Peyer's patch (tissue), 4 donors: ENCODE measurements around the gene SMIM38.

Source experiments
- CTCF ChIP-seq, 6 experiments: fragments of 450-650 bp in 4 of 6; fragments of 200-600 bp in 2 of 6; sonication (generic) in 1 of 6; IDR thresholded peaks; one replicate each; pipeline ENCODE4 v1.5.1; 2017 to 2019; ENCODE audit warnings: antibody characterized with exemption in 6 of 6, mild to moderate bottlenecking in 3 of 6, moderate library complexity in 1 of 6
- POLR2A ChIP-seq, 2 donors: fragments of 450-650 bp; IDR thresholded peaks; one replicate each; pipeline ENCODE4 v1.5.1; 2017; ENCODE audit warnings: antibody characterized with exemption in 2 of 2, mild to moderate bottlenecking in 2 of 2, moderate library complexity in 2 of 2

GRCh38 chr11:69113226-69113625, 42.5 kb upstream of the SMIM38 start:
- TF ChIP-seq CTCF (IDR thresholded peaks at IDR 0.05) (no peak), POLR2A (IDR thresholded peaks at IDR 0.05) (no peak)
